SK-N-SH treated with all-trans-retinoic acid at 6 μM for 48 hours (cell line): Measurements from ENCODE around the gene ARHGEF10L.

Experiments
- ARNTL ChIP-seq: fragments of 450-650 bp; formaldehyde crosslinking; IDR thresholded peaks from 2 replicates; pipeline ENCODE4 v1.5.0; 2020; ENCODE audit warnings: low read depth, mild to moderate bottlenecking, moderate library complexity, borderline replicate concordance
- TOX ChIP-seq: fragments of 250-450 bp; sonication (Bioruptor Pico); IDR thresholded peaks from 2 replicates; pipeline ENCODE4 v1.8.0; 2021; ENCODE audit warnings: mild to moderate bottlenecking, moderate library complexity, borderline replicate concordance
- ZFP3 ChIP-seq: fragments of 250-450 bp; sonication (Bioruptor Pico); IDR thresholded peaks from 2 replicates; pipeline ENCODE4 v1.5.0; 2020; ENCODE audit warnings: mild to moderate bottlenecking, moderate library complexity
- ZFP30 ChIP-seq: fragments of 450-650 bp; formaldehyde crosslinking; IDR thresholded peaks from 2 replicates; pipeline ENCODE4 v1.5.0; 2022; ENCODE audit warnings: mild to moderate bottlenecking, moderate library complexity
- TF ChIP-seq, protein P1 (sequence below): fragments of 250-450 bp; sonication (Bioruptor Pico); IDR thresholded peaks from 2 replicates; pipeline ENCODE4 v1.5.1; 2021; ENCODE audit warnings: mild to moderate bottlenecking, moderate library complexity

DNA sequence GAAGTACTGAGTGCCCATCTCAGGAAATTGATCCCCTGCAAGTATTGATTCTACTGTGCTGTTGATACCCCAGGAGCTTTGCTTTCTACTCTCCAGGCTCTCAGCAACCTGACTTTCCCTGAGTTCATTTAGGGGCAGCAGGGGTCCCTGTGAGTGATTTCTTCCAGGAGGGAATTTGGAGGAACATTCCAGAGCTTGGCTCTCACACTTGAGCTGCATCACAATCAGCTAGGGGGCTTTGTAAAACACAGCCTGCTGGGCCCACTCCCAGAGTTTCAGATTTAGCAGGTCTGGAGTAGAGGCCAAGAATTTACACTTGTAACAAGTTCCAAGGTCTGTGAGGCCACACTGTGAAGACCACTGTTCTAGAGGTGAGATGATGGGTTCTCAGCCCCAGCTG, 199.6 kb downstream of the ARHGEF10L start:
- TF ChIP-seq TOX (CRISPR knock-in tag): no peak
- TF ChIP-seq, protein P1, sequence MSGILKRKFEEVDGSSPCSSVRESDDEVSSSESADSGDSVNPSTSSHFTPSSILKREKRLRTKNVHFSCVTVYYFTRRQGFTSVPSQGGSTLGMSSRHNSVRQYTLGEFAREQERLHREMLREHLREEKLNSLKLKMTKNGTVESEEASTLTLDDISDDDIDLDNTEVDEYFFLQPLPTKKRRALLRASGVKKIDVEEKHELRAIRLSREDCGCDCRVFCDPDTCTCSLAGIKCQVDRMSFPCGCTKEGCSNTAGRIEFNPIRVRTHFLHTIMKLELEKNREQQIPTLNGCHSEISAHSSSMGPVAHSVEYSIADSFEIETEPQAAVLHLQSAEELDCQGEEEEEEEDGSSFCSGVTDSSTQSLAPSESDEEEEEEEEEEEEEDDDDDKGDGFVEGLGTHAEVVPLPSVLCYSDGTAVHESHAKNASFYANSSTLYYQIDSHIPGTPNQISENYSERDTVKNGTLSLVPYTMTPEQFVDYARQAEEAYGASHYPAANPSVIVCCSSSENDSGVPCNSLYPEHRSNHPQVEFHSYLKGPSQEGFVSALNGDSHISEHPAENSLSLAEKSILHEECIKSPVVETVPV (CRISPR knock-in tag): no peak
- no peak for TF ChIP-seq ARNTL
- TF ChIP-seq ZFP3 (CRISPR knock-in tag): no peak
- no peak for TF ChIP-seq ZFP30 (CRISPR knock-in tag)
